ENCODE data around the gene HHIPL1.

Gene HHIPL1

DNA sequence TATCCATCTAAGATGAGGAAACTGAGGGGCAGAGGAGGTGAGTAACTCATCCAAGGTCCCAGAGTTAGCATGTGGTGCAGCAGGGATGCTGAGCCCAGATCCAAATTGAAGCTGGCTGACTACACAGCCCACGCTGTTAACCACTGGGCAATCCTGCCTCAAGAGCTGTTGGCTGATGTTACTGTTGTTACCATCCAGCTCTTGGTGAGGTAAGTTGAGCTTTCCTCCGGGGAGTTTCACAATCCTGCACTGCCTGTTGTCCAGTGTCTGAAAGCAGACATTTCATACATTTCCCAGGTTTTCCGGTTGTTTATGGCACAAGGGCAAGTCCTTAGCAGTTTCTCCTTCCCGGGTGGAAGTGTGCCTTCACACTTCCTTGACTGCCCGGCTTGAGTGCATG is 53.7 kb downstream of the HHIPL1 start:
- TF ChIP-seq FOXP2 (optimal IDR thresholded peaks at IDR 0.05; ENCODE audit: control extremely low read depth, extremely low read length, insufficient read depth) = no peak
- TF ChIP-seq POLR2AphosphoS5 (IDR thresholded peaks at IDR 0.05; ENCODE audit: borderline replicate concordance, low read depth, low read length) = no peak
- no peak for TF ChIP-seq EZH2 (IDR thresholded peaks at IDR 0.05)
- no peak for DNase-seq (ENCODE audit: low read depth, low spot score)
- Histone ChIP-seq H3K4me3 (no peak overlapping the region), H3K27ac (no peak overlapping the region), H3K9me3 (ENCODE audit: low read depth, low read length) (no peaks in the 10 kb centered on the region; the same call in 1 of the 2 replicates), H3K9ac (ENCODE audit: insufficient read length) (no peak overlapping the region), H3K36me3 (ENCODE audit: insufficient read depth, low read length) (no peaks in the 10 kb centered on the region)

DNA sequence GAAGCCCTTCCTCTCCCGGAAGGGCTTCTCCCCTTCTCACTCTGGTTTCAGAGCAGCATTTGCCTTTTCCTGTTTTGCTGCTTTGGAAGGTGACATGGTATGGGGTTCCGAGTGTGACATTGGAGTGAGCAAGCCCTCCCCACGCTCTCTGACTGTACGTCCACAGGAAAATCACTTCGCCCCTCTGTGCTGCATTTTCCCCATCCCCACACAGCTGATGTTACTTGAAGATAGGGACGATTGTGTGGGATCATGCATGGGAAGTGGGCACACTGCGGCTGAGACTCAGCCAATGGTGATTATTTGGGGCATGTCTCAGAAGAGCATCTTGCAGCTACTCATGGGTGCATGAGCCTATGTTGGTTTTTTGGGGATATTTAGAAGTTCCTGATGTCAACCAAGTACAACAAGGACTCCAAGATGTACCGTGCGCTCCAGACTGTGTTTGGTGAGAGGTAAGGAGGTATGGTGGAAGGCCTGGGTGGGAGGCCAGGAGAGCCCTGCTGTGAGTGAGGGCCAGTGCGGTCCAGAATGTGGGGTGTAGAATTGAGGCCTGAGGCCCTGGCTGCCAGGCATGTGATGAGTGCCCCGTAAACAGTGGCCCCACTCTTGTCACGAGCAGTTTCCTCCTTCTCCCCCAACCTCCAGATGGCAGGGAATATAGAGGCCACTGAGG is 54.3 kb downstream of the HHIPL1 start:
- Histone ChIP-seq H3K36me3 (ENCODE audit: insufficient read depth, low read length) (no peaks in the 10 kb centered on the region), H3K4me3 (no peak overlapping the region), H3K9ac (ENCODE audit: insufficient read length) (no peak overlapping the region), H3K9me3 (ENCODE audit: low read depth, low read length) (no peaks in the 10 kb centered on the region; the same call in 1 of the 2 replicates), H3K27ac (no peak overlapping the region)
- TF ChIP-seq POLR2AphosphoS5 (IDR thresholded peaks at IDR 0.05; ENCODE audit: borderline replicate concordance, low read depth, low read length) (no peak), FOXP2 (optimal IDR thresholded peaks at IDR 0.05; ENCODE audit: control extremely low read depth, extremely low read length, insufficient read depth) (no peak), EZH2 (IDR thresholded peaks at IDR 0.05) (no peak)
- no peak for DNase-seq (ENCODE audit: low read depth, low spot score)

DNA sequence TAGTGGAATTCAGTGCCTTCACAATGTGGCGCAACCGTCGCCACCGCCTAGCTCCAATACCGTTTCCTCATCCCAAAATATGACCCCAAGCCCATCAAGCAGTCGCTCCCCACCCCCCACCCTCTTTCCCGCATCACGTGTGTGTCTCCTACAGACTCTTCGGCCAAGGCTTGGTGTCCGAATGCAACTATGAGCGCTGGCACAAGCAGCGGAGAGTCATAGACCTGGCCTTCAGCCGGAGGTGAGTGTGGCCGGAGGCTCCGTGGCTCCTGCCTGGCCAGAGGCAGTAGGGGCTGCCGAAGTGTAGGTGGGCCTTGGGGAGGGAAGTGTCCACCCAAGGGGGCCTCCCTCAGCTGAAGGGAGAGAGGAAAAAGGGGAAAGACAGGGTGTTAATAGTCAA is 54.9 kb downstream of the HHIPL1 start:
- TF ChIP-seq EZH2 (IDR thresholded peaks at IDR 0.05) (no peak), POLR2AphosphoS5 (IDR thresholded peaks at IDR 0.05; ENCODE audit: borderline replicate concordance, low read depth, low read length) (no peak), FOXP2 (optimal IDR thresholded peaks at IDR 0.05; ENCODE audit: control extremely low read depth, extremely low read length, insufficient read depth) (no peak)
- Histone ChIP-seq H3K9me3 (ENCODE audit: low read depth, low read length) (no peaks in the 10 kb centered on the region; the same call in 1 of the 2 replicates), H3K9ac (ENCODE audit: insufficient read length) (no peak overlapping the region), H3K36me3 (ENCODE audit: insufficient read depth, low read length) (no peaks in the 10 kb centered on the region), H3K27ac (no peak overlapping the region), H3K4me3 (no peak overlapping the region)
- DNase-seq (ENCODE audit: low read depth, low spot score) = no peak

DNA sequence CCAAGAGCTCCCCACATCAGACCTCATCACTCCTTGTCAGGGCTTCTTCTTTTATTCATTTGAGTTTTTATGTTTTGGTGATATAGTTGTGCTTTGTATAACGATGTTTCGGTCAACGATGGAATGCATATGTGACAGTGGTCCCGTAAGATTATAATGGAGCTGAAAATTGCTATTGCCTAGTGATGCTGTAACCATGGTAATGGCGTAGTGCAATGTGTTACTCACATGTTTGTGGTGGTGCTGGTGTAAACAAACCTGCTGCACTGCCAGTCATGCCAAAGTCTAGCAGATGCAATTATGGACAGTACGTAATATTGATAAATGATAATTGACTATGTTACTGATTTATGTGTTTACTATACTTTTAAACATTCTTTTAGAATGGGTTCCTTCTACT is 55.5 kb downstream of the HHIPL1 start:
- Histone ChIP-seq H3K27ac (no peak overlapping the region), H3K4me3 (no peak overlapping the region), H3K36me3 (ENCODE audit: insufficient read depth, low read length) (no peaks in the 10 kb centered on the region), H3K9ac (ENCODE audit: insufficient read length) (no peak overlapping the region), H3K9me3 (ENCODE audit: low read depth, low read length) (no peaks in the 10 kb centered on the region; the same call in 1 of the 2 replicates)
- DNase-seq (ENCODE audit: low read depth, low spot score) = no peak
- TF ChIP-seq FOXP2 (optimal IDR thresholded peaks at IDR 0.05; ENCODE audit: control extremely low read depth, extremely low read length, insufficient read depth) (no peak), POLR2AphosphoS5 (IDR thresholded peaks at IDR 0.05; ENCODE audit: borderline replicate concordance, low read depth, low read length) (no peak), EZH2 (IDR thresholded peaks at IDR 0.05) (no peak)

DNA sequence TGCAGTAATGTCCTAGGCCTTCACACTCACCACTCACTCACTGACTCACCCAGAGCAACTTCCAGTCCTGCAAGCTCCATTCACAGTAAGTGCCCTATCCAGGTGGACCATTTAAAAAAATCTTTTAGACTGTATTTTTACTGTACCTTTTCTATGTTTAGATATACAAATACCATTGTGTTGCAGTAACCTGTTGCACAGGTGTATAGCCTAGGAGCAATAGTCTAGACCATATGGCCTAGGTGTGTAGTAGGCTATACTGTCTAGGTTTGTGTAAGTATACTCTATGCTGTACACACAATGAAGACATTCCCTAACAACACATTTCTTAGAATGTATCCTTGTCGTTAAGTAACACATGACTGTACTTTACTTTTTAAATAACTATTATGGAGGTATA is 56.3 kb downstream of the HHIPL1 start:
- Histone ChIP-seq H3K27ac (no peak overlapping the region), H3K9ac (ENCODE audit: insufficient read length) (no peak overlapping the region), H3K36me3 (ENCODE audit: insufficient read depth, low read length) (no peaks in the 10 kb centered on the region), H3K4me3 (no peak overlapping the region), H3K9me3 (ENCODE audit: low read depth, low read length) (no peaks in the 10 kb centered on the region; the same call in 1 of the 2 replicates)
- no peak for DNase-seq (ENCODE audit: low read depth, low spot score)
- TF ChIP-seq POLR2AphosphoS5 (IDR thresholded peaks at IDR 0.05; ENCODE audit: borderline replicate concordance, low read depth, low read length) (no peak), EZH2 (IDR thresholded peaks at IDR 0.05) (no peak), FOXP2 (optimal IDR thresholded peaks at IDR 0.05; ENCODE audit: control extremely low read depth, extremely low read length, insufficient read depth) (no peak)

DNA sequence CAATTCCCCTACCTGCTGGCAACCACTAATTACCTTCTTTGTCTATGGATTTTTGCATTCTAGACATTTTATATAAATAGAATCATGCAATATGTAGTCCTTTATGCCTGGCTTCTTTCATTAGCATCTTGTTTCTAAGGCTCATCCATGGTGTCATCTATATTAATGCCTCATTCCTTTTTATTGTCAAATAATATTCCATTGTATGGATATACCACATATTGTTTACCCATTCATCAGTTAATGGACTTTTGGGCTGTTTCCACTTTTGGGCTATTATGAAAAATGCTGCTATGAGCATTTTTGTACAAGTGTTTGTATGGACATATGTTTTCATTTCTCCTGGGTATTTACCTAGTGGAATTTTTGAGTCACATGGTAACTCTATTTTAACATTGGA is 57.2 kb downstream of the HHIPL1 start:
- H3K9me3 ChIP-seq (ENCODE audit: low read depth, low read length) = no peaks in the 10 kb centered on the region; the same call in 1 of the 2 replicates
- H3K27ac ChIP-seq = no peak overlapping the region
- no peak for DNase-seq (ENCODE audit: low read depth, low spot score)
- no peak overlapping the region for H3K4me3 ChIP-seq
- H3K36me3 ChIP-seq (ENCODE audit: insufficient read depth, low read length) = no peaks in the 10 kb centered on the region
- TF ChIP-seq POLR2AphosphoS5 (IDR thresholded peaks at IDR 0.05; ENCODE audit: borderline replicate concordance, low read depth, low read length) (no peak), EZH2 (IDR thresholded peaks at IDR 0.05) (no peak), FOXP2 (optimal IDR thresholded peaks at IDR 0.05; ENCODE audit: control extremely low read depth, extremely low read length, insufficient read depth) (no peak)
- no peak overlapping the region for H3K9ac ChIP-seq (ENCODE audit: insufficient read length)

DNA sequence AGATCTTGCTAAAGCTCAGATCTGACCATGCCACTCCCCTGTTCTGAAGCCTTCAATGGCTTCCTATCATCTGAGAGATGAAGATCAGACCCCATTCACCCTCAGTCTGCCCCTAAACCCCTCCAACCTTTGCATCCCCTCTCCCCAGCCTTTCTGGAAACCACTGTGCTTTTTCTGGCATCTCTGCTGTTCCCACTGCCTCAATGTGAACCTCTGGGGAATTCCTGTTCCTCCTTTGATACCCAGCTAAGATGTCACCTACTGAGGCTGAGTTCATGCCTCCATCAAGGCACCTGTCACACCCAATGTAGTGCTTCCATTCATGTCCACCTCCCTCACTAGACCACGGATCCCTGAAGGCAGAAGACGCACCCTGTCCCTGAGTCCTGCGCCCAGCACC is 58.5 kb downstream of the HHIPL1 start:
- Histone ChIP-seq H3K27ac (no peak overlapping the region), H3K9me3 (ENCODE audit: low read depth, low read length) (no peaks in the 10 kb centered on the region; the same call in 1 of the 2 replicates), H3K9ac (ENCODE audit: insufficient read length) (no peak overlapping the region), H3K36me3 (ENCODE audit: insufficient read depth, low read length) (no peaks in the 10 kb centered on the region), H3K4me3 (no peak overlapping the region)
- TF ChIP-seq FOXP2 (optimal IDR thresholded peaks at IDR 0.05; ENCODE audit: control extremely low read depth, extremely low read length, insufficient read depth) (no peak), POLR2AphosphoS5 (IDR thresholded peaks at IDR 0.05; ENCODE audit: borderline replicate concordance, low read depth, low read length) (no peak), EZH2 (IDR thresholded peaks at IDR 0.05) (no peak)
- DNase-seq (ENCODE audit: low read depth, low spot score) = no peak

DNA sequence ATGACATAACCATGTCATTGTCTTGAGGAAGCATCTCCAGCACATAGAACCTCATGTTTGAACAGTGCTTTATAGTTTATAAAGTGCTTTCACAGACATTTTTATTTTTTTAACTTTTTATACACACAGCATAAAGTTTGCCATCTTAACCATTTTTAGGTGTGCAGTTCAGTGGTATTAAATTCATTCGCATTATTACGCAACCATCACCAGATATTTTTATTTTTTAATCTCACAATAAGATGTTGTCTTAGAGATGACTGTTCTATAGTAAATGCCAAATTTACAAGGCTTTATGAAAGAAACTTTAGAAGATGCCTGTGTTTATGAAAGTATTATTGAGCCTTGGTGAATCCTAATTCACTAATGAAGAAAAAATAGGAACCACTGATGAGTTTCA is 59.1 kb downstream of the HHIPL1 start:
- DNase-seq (ENCODE audit: low read depth, low spot score) = no peak
- Histone ChIP-seq H3K9ac (ENCODE audit: insufficient read length) (no peak overlapping the region), H3K36me3 (ENCODE audit: insufficient read depth, low read length) (no peaks in the 10 kb centered on the region), H3K27ac (no peak overlapping the region), H3K4me3 (no peak overlapping the region), H3K9me3 (ENCODE audit: low read depth, low read length) (no peaks in the 10 kb centered on the region; the same call in 1 of the 2 replicates)
- TF ChIP-seq FOXP2 (optimal IDR thresholded peaks at IDR 0.05; ENCODE audit: control extremely low read depth, extremely low read length, insufficient read depth) (no peak), EZH2 (IDR thresholded peaks at IDR 0.05) (no peak), POLR2AphosphoS5 (IDR thresholded peaks at IDR 0.05; ENCODE audit: borderline replicate concordance, low read depth, low read length) (no peak)
